Karpas-422 (cell line): ENCODE measurements around the gene KLF1. TPM values are rescaled to one million over a fixed set of nuclear protein-coding genes. Genes with fewer than 3 reads are reported as not detected.

Experiments used
- DNase-seq: peaks from one replicate; pipeline ENCODE4 v3.0.0-alpha.2; 2015
- H2AFZ ChIP-seq: fragments of 200-600 bp; sonication (generic); 2 replicates; pipeline ENCODE4 v1.6.1; 2014; ENCODE audit warnings: antibody characterized with exemption, low read length, mixed read lengths
- H3K27ac ChIP-seq: fragments of 200-600 bp; sonication (generic); 2 replicates; pipeline ENCODE4 v1.5.1; 2014; ENCODE audit warnings: mild to moderate bottlenecking, low read length, moderate library complexity
- H3K27me3 ChIP-seq: fragments of 200-600 bp; sonication (generic); 2 replicates; pipeline ENCODE4 v1.6.1; 2014; ENCODE audit warnings: low read length, mixed read lengths
- H3K36me3 ChIP-seq: fragments of 200-600 bp; sonication (generic); 2 replicates; pipeline ENCODE4 v1.6.1; 2014; ENCODE audit warnings: low read length, mixed read lengths; ENCODE audit not compliant: insufficient read depth
- H3K4me1 ChIP-seq: fragments of 200-600 bp; sonication (generic); 2 replicates; pipeline ENCODE4 v1.6.1; 2014; ENCODE audit warnings: mild to moderate bottlenecking, low read length, mixed read lengths
- H3K4me2 ChIP-seq: fragments of 200-600 bp; sonication (generic); 2 replicates; pipeline ENCODE4 v1.6.1; 2014; ENCODE audit warnings: low read length, low read depth, mild to moderate bottlenecking; ENCODE audit not compliant: poor library complexity, severe bottlenecking
- H3K4me3 ChIP-seq: fragments of 200-600 bp; sonication (generic); 2 replicates; pipeline ENCODE4 v1.5.1; 2014; ENCODE audit warnings: mild to moderate bottlenecking, antibody characterized with exemption, low read length, mixed read lengths
- H3K79me2 ChIP-seq: fragments of 200-600 bp; sonication (generic); 2 replicates; pipeline ENCODE4 v1.6.1; 2014; ENCODE audit warnings: mild to moderate bottlenecking, low read length, mixed read lengths
- H3K9ac ChIP-seq: fragments of 200-600 bp; sonication (generic); 2 replicates; pipeline ENCODE4 v1.6.0; 2014; ENCODE audit warnings: low read length
- H3K9me2 ChIP-seq: fragments of 200-600 bp; sonication (generic), shearing (Covaris generic); replicated peaks from 2 replicates; pipeline ENCODE4 v1.6.0; 2014; ENCODE audit warnings: mild to moderate bottlenecking, low read length, moderate library complexity; ENCODE audit not compliant: insufficient read depth
- H3K9me3 ChIP-seq: fragments of 300-700, 200-600 bp; sonication (generic); 2 replicates; pipeline ENCODE4 v1.6.1; 2014; ENCODE audit warnings: low read length, mixed read lengths
- H4K20me1 ChIP-seq: fragments of 200-600 bp; sonication (generic); 2 replicates; pipeline ENCODE4 v1.6.1; 2014; ENCODE audit warnings: mild to moderate bottlenecking, antibody characterized with exemption, low read length, low read depth; ENCODE audit not compliant: insufficient read depth
- total RNA-seq: library from RNA; depleted of rRNA; stranded (reverse); fragments of >200 nt; shearing (Covaris generic); gene quantifications from 2 replicates; pipeline ENCODE4 v1.2.3, GENCODE V29; 2014; ENCODE audit warnings: low replicate concordance

Gene KLF1
- total RNA-seq, 1 experiment from 2014 or later = not detected

DNA sequence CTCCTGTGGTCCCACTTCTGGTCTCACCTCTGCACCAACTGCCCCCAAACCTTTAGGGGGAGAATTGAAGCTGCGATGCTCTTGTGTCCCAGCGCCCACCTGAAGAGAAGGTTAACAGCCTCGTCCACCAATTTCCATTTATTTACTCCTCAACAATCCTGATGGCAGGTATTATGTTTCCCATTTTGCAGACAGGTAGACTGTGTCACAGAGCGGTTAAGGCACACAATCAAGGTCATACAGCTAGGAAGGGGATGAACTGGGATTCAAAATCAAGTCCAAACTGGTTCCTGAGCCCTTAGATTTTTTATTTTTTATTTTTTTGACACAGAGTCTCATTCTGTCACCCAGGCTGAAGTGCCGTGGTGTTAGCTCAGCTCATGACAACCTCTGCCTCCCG is 11.9 kb downstream of the KLF1 start:
- no peak overlapping the region for H3K27ac ChIP-seq
- H4K20me1 ChIP-seq = no peaks in the 10 kb centered on the region
- peaks cover 16% of the 10 kb centered on the region for H3K36me3 ChIP-seq
- H3K4me3 ChIP-seq = no peak overlapping the region
- H3K4me2 ChIP-seq = no peak overlapping the region
- H2AFZ ChIP-seq = no peak overlapping the region
- H3K9me2 ChIP-seq = no peaks in the 10 kb centered on the region
- no peaks in the 10 kb centered on the region for H3K27me3 ChIP-seq
- no peak overlapping the region for H3K9ac ChIP-seq
- H3K79me2 ChIP-seq = no peaks in the 10 kb centered on the region
- H3K9me3 ChIP-seq = no peaks in the 10 kb centered on the region; the same call in 1 of the 2 replicates
- peaks cover 2% of the 10 kb centered on the region for H3K4me1 ChIP-seq
- no peak for DNase-seq

DNA sequence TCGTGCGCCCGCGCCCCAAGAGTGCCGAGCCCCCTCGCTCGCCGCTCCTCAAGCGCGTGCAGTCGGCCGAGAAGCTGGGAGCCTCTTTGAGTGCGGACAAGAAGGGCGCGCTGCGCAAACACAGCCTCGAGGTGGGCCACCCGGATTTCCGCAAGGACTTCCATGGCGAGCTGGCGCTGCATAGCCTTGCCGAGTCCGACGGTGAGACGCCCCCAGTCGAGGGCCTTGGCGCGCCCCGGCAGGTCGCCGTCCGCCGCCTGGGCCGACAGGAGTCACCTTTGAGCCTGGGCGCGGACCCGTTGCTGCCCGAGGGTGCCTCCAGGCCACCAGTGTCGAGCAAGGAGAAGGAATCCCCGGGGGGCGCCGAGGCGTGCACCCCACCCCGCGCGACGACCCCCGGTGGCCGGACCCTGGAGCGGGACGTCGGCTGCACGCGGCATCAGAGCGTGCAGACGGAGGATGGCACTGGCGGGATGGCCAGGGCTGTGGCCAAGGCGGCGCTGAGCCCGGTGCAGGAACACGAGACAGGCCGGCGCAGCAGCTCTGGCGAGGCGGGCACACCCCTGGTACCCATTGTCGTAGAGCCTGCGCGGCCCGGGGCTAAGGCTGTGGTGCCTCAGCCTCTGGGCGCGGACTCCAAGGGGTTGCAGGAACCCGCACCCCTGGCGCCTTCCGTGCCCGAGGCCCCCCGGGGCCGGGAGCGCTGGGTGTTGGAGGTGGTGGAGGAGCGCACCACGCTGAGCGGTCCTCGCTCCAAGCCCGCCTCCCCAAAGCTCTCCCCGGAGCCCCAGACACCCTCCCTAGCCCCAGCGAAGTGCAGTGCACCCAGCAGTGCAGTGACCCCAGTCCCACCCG is 12.9 kb downstream of the KLF1 start:
- no peak overlapping the region for H3K9ac ChIP-seq
- no peaks in the 10 kb centered on the region for H4K20me1 ChIP-seq
- H3K36me3 ChIP-seq = peaks cover 16% of the 10 kb centered on the region
- H3K4me1 ChIP-seq = no peaks in the 10 kb centered on the region
- H3K4me2 ChIP-seq = no peak overlapping the region
- H2AFZ ChIP-seq = no peak overlapping the region
- H3K9me2 ChIP-seq = no peaks in the 10 kb centered on the region
- no peaks in the 10 kb centered on the region for H3K27me3 ChIP-seq
- no peak for DNase-seq
- no peak overlapping the region for H3K27ac ChIP-seq
- H3K4me3 ChIP-seq = no peak overlapping the region
- no peaks in the 10 kb centered on the region; the same call in 1 of the 2 replicates for H3K9me3 ChIP-seq
- no peaks in the 10 kb centered on the region for H3K79me2 ChIP-seq

DNA sequence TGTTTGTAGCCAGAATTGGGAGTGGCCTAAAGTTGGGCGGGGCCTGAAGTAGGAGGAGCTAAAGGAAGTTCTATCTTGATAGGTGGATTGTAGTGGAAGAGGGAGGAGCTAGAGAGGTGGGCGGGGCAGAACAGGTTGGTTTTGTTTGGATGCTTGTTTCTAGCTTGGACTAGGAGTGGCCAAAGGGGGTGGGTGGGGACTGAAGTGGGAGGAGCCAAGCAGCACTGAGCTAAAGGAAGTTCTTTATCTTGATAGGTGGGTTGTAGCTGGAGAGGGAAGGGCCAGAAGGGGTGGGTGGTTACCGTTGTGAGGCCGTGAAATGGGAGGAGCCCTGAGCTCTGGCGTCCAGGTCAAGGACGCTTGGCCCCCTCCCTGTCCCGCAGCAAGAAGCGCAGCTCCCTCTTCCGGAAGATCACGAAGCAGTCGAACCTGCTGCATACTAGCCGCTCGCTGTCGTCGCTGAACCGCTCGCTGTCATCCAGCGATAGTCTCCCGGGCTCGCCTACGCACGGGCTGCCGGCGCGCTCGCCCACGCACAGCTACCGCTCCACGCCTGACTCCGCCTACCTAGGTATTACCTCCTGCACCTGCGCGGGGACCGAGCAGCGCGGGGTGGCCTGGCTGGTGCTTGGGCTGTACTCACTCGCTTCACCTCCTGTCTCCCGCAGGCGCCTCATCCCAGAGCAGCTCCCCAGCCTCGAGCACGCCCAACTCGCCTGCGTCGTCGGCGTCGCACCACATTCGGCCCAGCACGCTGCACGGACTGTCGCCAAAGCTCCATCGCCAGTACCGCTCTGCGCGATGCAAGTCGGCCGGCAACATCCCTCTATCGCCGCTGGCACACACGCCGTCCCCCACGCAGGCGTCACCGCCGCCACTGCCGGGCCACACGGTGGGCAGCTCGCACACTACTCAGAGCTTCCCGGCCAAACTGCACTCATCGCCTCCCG is 13.8 kb downstream of the KLF1 start:
- no peaks in the 10 kb centered on the region for H4K20me1 ChIP-seq
- H3K27ac ChIP-seq = no peak overlapping the region
- no peaks in the 10 kb centered on the region for H3K27me3 ChIP-seq
- H3K4me1 ChIP-seq = no peaks in the 10 kb centered on the region
- DNase-seq = peak; percentile 87
- no peak overlapping the region for H2AFZ ChIP-seq
- H3K4me3 ChIP-seq = no peak overlapping the region
- H3K79me2 ChIP-seq = no peaks in the 10 kb centered on the region
- no peak overlapping the region for H3K4me2 ChIP-seq
- H3K9ac ChIP-seq = no peak overlapping the region
- peaks cover 16% of the 10 kb centered on the region for H3K36me3 ChIP-seq
- no peaks in the 10 kb centered on the region for H3K9me2 ChIP-seq
- H3K9me3 ChIP-seq = no peaks in the 10 kb centered on the region; the same call in 1 of the 2 replicates

DNA sequence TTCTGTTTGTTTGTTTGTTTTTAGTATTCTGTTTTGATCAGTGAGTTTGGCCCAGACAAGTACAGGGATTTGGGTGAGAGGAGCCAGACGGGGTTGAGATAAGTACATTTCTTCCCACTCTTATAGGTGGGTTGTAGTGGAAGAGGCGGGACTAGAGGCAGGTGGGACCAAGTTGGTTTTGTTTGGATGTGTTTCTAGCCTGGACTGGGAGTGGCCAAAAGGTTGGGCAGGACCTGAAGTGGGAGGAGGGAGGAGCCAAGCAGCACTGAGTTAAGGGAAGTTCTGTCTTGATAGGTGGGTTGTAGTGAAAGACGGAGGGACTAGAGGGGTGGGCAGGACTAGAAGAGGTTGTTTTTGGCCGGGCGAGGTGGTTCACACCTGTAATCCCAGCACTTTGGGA is 14.7 kb downstream of the KLF1 start:
- Histone ChIP-seq H3K9me2 (no peaks in the 10 kb centered on the region), H3K9ac (no peak overlapping the region), H3K4me1 (peaks cover 5% of the 10 kb centered on the region), H3K4me2 (no peak overlapping the region), H3K27me3 (no peaks in the 10 kb centered on the region), H3K36me3 (peaks cover 16% of the 10 kb centered on the region), H3K27ac (no peak overlapping the region), H3K4me3 (no peak overlapping the region), H2AFZ (no peak overlapping the region), H3K9me3 (no peaks in the 10 kb centered on the region; the same call in 1 of the 2 replicates), H3K79me2 (no peaks in the 10 kb centered on the region), H4K20me1 (no peaks in the 10 kb centered on the region)
- DNase-seq = peak; percentile 55

DNA sequence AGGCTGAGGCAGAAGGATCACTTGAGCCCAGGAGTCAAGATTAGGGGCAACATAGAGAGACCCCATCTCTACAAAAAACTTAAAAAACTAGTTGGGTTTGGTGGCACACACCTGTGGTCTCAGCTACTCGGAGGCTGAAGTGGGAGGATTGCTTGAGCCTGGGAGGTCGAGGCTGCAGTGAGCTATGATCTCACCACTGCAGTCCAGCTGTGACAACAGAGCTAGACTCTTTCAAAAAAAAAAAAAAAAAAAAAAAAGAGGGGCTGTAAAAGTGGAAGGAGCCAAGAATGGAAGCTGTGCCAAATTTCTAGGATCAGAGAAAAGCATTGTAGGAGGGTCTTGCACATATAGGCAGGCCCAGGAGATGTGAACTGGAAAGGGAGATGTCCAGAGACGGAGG is 15.3 kb downstream of the KLF1 start:
- no peak overlapping the region for H3K9ac ChIP-seq
- H3K36me3 ChIP-seq = peaks cover 16% of the 10 kb centered on the region
- no peak overlapping the region for H2AFZ ChIP-seq
- no peak overlapping the region for H3K27ac ChIP-seq
- H3K4me1 ChIP-seq = peaks cover 7% of the 10 kb centered on the region
- no peaks in the 10 kb centered on the region for H3K79me2 ChIP-seq
- no peaks in the 10 kb centered on the region for H3K27me3 ChIP-seq
- DNase-seq = no peak
- no peaks in the 10 kb centered on the region for H4K20me1 ChIP-seq
- H3K4me2 ChIP-seq = no peak overlapping the region
- no peaks in the 10 kb centered on the region for H3K9me2 ChIP-seq
- H3K9me3 ChIP-seq = no peaks in the 10 kb centered on the region; the same call in 1 of the 2 replicates
- no peak overlapping the region for H3K4me3 ChIP-seq

DNA sequence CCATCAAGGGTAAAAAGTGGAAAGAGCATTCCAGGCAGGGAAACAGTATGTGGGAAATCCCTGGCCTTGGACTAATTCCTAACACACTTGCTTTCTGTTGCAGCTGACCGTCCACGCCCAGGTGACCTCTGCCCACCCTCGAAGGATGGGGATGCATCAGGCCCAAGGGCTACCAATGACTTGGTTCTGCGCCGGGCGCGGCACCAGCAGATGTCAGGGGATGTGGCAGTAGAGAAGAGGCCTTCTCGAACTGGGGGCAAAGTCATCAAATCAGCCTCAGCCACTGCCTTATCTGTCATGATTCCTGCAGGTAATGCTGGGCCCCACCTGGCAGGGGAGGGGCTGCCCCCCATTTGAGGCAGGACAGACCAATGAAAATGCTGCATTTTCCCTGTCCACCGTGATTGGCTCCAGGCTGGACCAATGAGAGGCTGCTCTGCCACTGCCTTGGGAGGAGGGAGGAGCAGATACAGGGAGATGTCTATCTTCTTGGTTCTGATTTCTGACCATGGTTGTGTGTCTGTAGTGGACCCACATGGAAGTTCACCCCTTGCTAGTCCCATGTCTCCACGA is 18.4 kb downstream of the KLF1 start:
- peak; percentile 89 for DNase-seq
- H2AFZ ChIP-seq = no peak overlapping the region
- no peaks in the 10 kb centered on the region for H3K9me2 ChIP-seq
- no peak overlapping the region for H3K9ac ChIP-seq
- H3K4me3 ChIP-seq = no peak overlapping the region
- H3K9me3 ChIP-seq = no peaks in the 10 kb centered on the region; the same call in 1 of the 2 replicates
- H4K20me1 ChIP-seq = no peaks in the 10 kb centered on the region
- no peak overlapping the region for H3K4me2 ChIP-seq
- H3K4me1 ChIP-seq = peaks cover 7% of the 10 kb centered on the region
- H3K27me3 ChIP-seq = no peaks in the 10 kb centered on the region
- H3K79me2 ChIP-seq = no peaks in the 10 kb centered on the region
- H3K27ac ChIP-seq = no peak overlapping the region
- peaks cover 9% of the 10 kb centered on the region for H3K36me3 ChIP-seq

DNA sequence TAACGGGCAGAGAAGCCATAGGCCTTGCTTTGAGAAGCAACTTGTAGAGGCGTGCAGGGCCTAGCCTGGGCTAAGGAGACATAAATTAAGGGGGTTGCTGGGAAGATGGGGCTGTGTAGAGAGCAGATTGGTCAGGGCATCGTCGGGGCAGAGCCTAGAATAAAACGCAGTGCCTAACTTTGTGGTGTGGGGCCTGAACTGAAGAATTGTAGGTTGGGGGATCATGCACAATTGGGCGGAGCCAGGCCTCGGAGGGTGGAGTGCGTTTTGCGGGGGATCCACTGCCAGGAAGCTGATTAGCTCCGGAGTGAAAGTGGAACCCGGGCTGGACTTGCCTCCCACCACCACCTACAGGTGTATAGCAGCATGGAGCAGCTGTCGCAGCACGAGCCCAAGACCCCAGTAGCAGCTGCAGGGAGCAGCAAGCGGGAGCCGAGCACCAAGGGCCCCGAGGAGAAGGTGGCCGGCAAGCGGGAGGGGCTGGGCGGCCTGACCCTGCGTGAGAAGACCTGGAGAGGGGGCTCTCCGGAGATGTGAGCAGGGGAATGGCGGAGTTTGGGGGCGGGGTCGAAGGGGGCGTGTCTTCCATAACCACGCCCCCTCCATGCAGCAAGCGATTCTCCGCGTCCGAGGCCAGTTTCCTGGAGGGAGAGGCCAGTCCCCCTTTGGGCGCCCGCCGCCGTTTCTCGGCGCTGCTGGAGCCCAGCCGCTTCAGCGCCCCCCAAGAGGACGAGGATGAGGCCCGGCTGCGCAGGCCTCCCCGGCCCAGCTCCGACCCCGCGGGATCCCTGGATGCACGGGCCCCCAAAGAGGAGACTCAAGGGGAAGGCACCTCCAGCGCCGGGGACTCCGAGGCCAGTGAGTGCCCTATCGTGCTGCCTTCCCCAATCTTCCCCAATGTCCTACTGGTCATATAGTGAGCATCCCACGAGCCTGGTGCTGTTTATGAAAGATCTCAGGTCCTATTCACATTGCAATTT is 19.6 kb downstream of the KLF1 start:
- Histone ChIP-seq H3K9me2 (no peaks in the 10 kb centered on the region), H3K4me1 (peaks cover 7% of the 10 kb centered on the region), H3K9ac (peak overlapping the region; percentile 65), H3K4me3 (peak overlapping the region; percentile 64), H4K20me1 (no peaks in the 10 kb centered on the region), H2AFZ (peak overlapping the region; percentile 86), H3K79me2 (no peaks in the 10 kb centered on the region), H3K4me2 (peak overlapping the region; percentile 72), H3K27ac (no peak overlapping the region), H3K27me3 (no peaks in the 10 kb centered on the region), H3K9me3 (no peaks in the 10 kb centered on the region), H3K36me3 (no peaks in the 10 kb centered on the region)
- peak; percentile 83 for DNase-seq
